NCI-H2029 treated with DMSO at 0.1 percent for 48 hours (cell line): Measurements from ENCODE around the gene MEGF11.

Experiments
- DNase-seq: peaks from one replicate; lab custom pipeline; 2025; lab: John Stamatoyannopoulos, UW

The MEGF11 gene

GRCh38 chr15:66239514-66239913 lies 14.0 kb downstream of the MEGF11 start:
- no peak for DNase-seq

GRCh38 chr15:66238318-66238717 lies 15.2 kb downstream of the MEGF11 start:
- no peak for DNase-seq

- DNase-seq: no peak
These were observed 15.9 kb downstream of the MEGF11 start for GRCh38 chr15:66237513-66238235.

GRCh38 chr15:66236806-66237375 lies 16.7 kb downstream of the MEGF11 start:
- no peak for DNase-seq

GRCh38 chr15:66235866-66236265 lies 17.7 kb downstream of the MEGF11 start:
- no peak for DNase-seq

- DNase-seq: no peak
These were observed 18.8 kb downstream of the MEGF11 start for GRCh38 chr15:66234798-66235197.

GRCh38 chr15:66233487-66234415 lies 19.8 kb downstream of the MEGF11 start:
- DNase-seq: no peak

GRCh38 chr15:66232267-66232625 lies 21.3 kb downstream of the MEGF11 start:
- no peak for DNase-seq

GRCh38 chr15:66231394-66232266 lies 21.9 kb downstream of the MEGF11 start:
- DNase-seq: no peak

GRCh38 chr15:66229790-66230465 lies 23.6 kb downstream of the MEGF11 start:
- DNase-seq: no peak

- no peak for DNase-seq
These were observed 24.5 kb downstream of the MEGF11 start for GRCh38 chr15:66228807-66229735.

GRCh38 chr15:66226736-66227135 lies 26.8 kb downstream of the MEGF11 start:
- no peak for DNase-seq

- no peak for DNase-seq
These were observed 27.8 kb downstream of the MEGF11 start for GRCh38 chr15:66225656-66226274.

GRCh38 chr15:66224946-66225345 lies 28.6 kb downstream of the MEGF11 start:
- peak; percentile 57 for DNase-seq

GRCh38 chr15:66222273-66223198 lies 31.0 kb downstream of the MEGF11 start:
- no peak for DNase-seq

- DNase-seq: no peak
These were observed 32.4 kb downstream of the MEGF11 start for GRCh38 chr15:66221126-66221525.

GRCh38 chr15:66220601-66221000 lies 32.9 kb downstream of the MEGF11 start:
- DNase-seq: no peak

GRCh38 chr15:66219339-66219738 lies 34.2 kb downstream of the MEGF11 start:
- no peak for DNase-seq

GRCh38 chr15:66216806-66217205 lies 36.7 kb downstream of the MEGF11 start:
- no peak for DNase-seq
